ENCODE results near the gene HTR2B.
A peak's percentile ranks its signal among the peaks of the same experiment; 100 is the strongest.

The HTR2B gene

GRCh38 chr2:231124838-231125568 is at the start of gene HTR2B:
TSS of gene HTR2B (minus strand) at chr2:231125042. CDS start at chr2:231123764, 1,278 bp downstream.
- Histone ChIP-seq H3K4me1 (ENCODE audit: control insufficient read depth in 1 of 2, insufficient read depth in 2 of 2, low read length in 2 of 2) (peaks cover 11 to 44% of the 10 kb centered on the region in 2 donors), H3K4me3 (ENCODE audit: low read depth in 1 of 2, low read length in 2 of 2) (peak within 1 kb of the TSS in 1 of 2 donors; percentile 26), H3K36me3 (ENCODE audit: control insufficient read depth in 1 of 2, insufficient read depth in 2 of 2, low read length in 2 of 2) (no peaks in the 10 kb centered on the region), H3K27ac (ENCODE audit: low read depth, low read length) (no peak within 1 kb of the TSS), H3K9me3 (ENCODE audit: control insufficient read depth in 1 of 2, low read length in 2 of 2) (no peaks in the 10 kb centered on the region), H3K27me3 (ENCODE audit: control insufficient read depth in 1 of 2, insufficient read depth in 2 of 2, low read length in 2 of 2) (no peaks in the 10 kb centered on the region), H3K9ac (ENCODE audit: low read depth in 1 of 2, low read length in 2 of 2) (peak within 1 kb of the TSS in 1 of 2 donors; percentile 9)

DNA sequence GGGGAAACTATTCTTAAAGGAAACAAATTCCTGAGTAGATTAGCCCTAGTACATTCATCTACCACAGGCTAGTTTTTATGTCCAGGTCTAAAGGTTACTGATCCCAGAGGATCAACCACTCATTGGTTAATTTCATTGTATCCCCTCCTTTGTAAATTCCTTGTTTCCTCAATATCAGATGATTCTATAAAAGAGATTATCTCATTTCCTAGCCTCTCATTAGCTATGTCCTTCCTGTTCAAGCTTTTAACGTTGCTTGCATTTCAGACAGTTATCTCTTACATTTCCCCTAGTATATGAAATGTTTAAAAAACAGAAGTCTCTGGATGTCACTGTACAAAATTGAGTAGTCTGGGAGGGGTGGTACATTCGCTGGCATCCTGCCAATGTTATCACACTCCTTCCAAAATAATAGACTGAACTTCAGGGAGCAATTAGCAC is 49.4 kb upstream of the HTR2B start:
- H3K36me3 ChIP-seq (ENCODE audit: control insufficient read depth in 1 of 2, insufficient read depth in 2 of 2, low read length in 2 of 2) = peaks cover 23 to 39% of the 10 kb centered on the region in 2 donors
- H3K27ac ChIP-seq (ENCODE audit: low read depth, low read length) = no peak overlapping the region
- H3K4me3 ChIP-seq (ENCODE audit: low read depth in 1 of 2, low read length in 2 of 2) = no peak overlapping the region
- H3K27me3 ChIP-seq (ENCODE audit: control insufficient read depth in 1 of 2, insufficient read depth in 2 of 2, low read length in 2 of 2) = no peaks in the 10 kb centered on the region
- H3K9ac ChIP-seq (ENCODE audit: low read depth in 1 of 2, low read length in 2 of 2) = no peak overlapping the region
- no peaks in the 10 kb centered on the region for H3K9me3 ChIP-seq (ENCODE audit: control insufficient read depth in 1 of 2, low read length in 2 of 2)
- peaks cover 0 to 3% of the 10 kb centered on the region in 2 donors for H3K4me1 ChIP-seq (ENCODE audit: control insufficient read depth in 1 of 2, insufficient read depth in 2 of 2, low read length in 2 of 2)

DNA sequence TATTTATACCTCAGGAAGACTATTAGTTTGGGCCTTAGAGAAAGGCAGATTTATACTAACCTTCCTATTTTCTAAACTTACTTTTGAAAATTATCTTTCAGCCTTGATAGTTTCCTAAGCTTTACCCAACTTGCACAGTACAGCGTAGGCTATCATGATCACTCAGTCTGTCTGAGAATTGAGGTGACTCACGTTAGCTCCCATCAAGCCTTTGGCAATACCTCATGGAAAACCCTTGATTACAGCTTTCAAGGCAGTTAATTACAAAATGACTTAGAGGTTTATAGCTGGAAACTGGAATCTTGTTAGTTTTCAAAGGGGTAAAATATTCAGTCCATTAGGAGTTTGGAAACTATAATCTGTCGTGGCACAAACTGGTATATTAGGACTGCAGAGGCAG is 47.2 kb upstream of the HTR2B start:
- H3K4me1 ChIP-seq (ENCODE audit: control insufficient read depth in 1 of 2, insufficient read depth in 2 of 2, low read length in 2 of 2) = peaks cover 0 to 6% of the 10 kb centered on the region in 2 donors
- no peaks in the 10 kb centered on the region for H3K9me3 ChIP-seq (ENCODE audit: control insufficient read depth in 1 of 2, low read length in 2 of 2)
- peaks cover 28 to 52% of the 10 kb centered on the region in 2 donors for H3K36me3 ChIP-seq (ENCODE audit: control insufficient read depth in 1 of 2, insufficient read depth in 2 of 2, low read length in 2 of 2)
- H3K9ac ChIP-seq (ENCODE audit: low read depth in 1 of 2, low read length in 2 of 2) = no peak overlapping the region
- no peak overlapping the region for H3K27ac ChIP-seq (ENCODE audit: low read depth, low read length)
- no peak overlapping the region for H3K4me3 ChIP-seq (ENCODE audit: low read depth in 1 of 2, low read length in 2 of 2)
- H3K27me3 ChIP-seq (ENCODE audit: control insufficient read depth in 1 of 2, insufficient read depth in 2 of 2, low read length in 2 of 2) = no peaks in the 10 kb centered on the region

- Histone ChIP-seq H3K9ac (ENCODE audit: low read depth in 1 of 2, low read length in 2 of 2) (no peak overlapping the region), H3K9me3 (ENCODE audit: control insufficient read depth in 1 of 2, low read length in 2 of 2) (no peaks in the 10 kb centered on the region), H3K4me3 (ENCODE audit: low read depth in 1 of 2, low read length in 2 of 2) (no peak overlapping the region), H3K36me3 (ENCODE audit: control insufficient read depth in 1 of 2, insufficient read depth in 2 of 2, low read length in 2 of 2) (peaks cover 40 to 66% of the 10 kb centered on the region in 2 donors), H3K4me1 (ENCODE audit: control insufficient read depth in 1 of 2, insufficient read depth in 2 of 2, low read length in 2 of 2) (peaks cover 0 to 6% of the 10 kb centered on the region in 2 donors), H3K27ac (ENCODE audit: low read depth, low read length) (no peak overlapping the region), H3K27me3 (ENCODE audit: control insufficient read depth in 1 of 2, insufficient read depth in 2 of 2, low read length in 2 of 2) (no peaks in the 10 kb centered on the region)
Measured at GRCh38 chr2:231170055-231170454, 45.2 kb upstream of the HTR2B start.

DNA sequence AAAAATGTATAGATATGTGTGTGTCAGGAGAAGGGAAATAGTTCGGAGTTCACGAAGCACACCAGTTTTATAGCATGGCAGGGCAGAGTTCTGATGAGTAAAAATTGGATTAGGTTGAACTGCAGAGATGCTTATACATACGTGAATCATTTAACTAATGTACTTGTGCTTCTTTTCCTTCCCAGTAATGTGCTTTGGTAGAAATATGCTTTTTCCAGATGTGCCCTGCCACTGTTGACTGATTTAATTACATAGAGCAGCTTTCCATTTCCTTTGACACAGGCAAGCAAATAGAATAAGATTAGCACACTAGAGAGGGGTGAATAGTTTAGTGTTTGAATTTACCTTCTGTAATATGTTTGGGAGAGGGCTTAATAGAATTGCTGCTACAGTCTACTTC is 44.6 kb upstream of the HTR2B start:
- Histone ChIP-seq H3K9ac (ENCODE audit: low read depth in 1 of 2, low read length in 2 of 2) (no peak overlapping the region), H3K36me3 (ENCODE audit: control insufficient read depth in 1 of 2, insufficient read depth in 2 of 2, low read length in 2 of 2) (peaks cover 40 to 61% of the 10 kb centered on the region in 2 donors), H3K9me3 (ENCODE audit: control insufficient read depth in 1 of 2, low read length in 2 of 2) (no peaks in the 10 kb centered on the region), H3K4me1 (ENCODE audit: control insufficient read depth in 1 of 2, insufficient read depth in 2 of 2, low read length in 2 of 2) (peaks cover 0 to 6% of the 10 kb centered on the region in 2 donors), H3K27ac (ENCODE audit: low read depth, low read length) (no peak overlapping the region), H3K27me3 (ENCODE audit: control insufficient read depth in 1 of 2, insufficient read depth in 2 of 2, low read length in 2 of 2) (no peaks in the 10 kb centered on the region), H3K4me3 (ENCODE audit: low read depth in 1 of 2, low read length in 2 of 2) (no peak overlapping the region)

- no peak overlapping the region for H3K9ac ChIP-seq (ENCODE audit: low read depth in 1 of 2, low read length in 2 of 2)
- H3K27ac ChIP-seq (ENCODE audit: low read depth, low read length) = no peak overlapping the region
- no peak overlapping the region for H3K4me3 ChIP-seq (ENCODE audit: low read depth in 1 of 2, low read length in 2 of 2)
- H3K4me1 ChIP-seq (ENCODE audit: control insufficient read depth in 1 of 2, insufficient read depth in 2 of 2, low read length in 2 of 2) = peaks cover 0 to 6% of the 10 kb centered on the region in 2 donors
- H3K27me3 ChIP-seq (ENCODE audit: control insufficient read depth in 1 of 2, insufficient read depth in 2 of 2, low read length in 2 of 2) = no peaks in the 10 kb centered on the region
- peaks cover 40 to 60% of the 10 kb centered on the region in 2 donors for H3K36me3 ChIP-seq (ENCODE audit: control insufficient read depth in 1 of 2, insufficient read depth in 2 of 2, low read length in 2 of 2)
- no peaks in the 10 kb centered on the region for H3K9me3 ChIP-seq (ENCODE audit: control insufficient read depth in 1 of 2, low read length in 2 of 2)
Measured at GRCh38 chr2:231168460-231169139, 43.8 kb upstream of the HTR2B start.

GRCh38 chr2:231167745-231168459 is 43.1 kb upstream of the HTR2B start:
- Histone ChIP-seq H3K27me3 (ENCODE audit: control insufficient read depth in 1 of 2, insufficient read depth in 2 of 2, low read length in 2 of 2) (no peaks in the 10 kb centered on the region), H3K4me1 (ENCODE audit: control insufficient read depth in 1 of 2, insufficient read depth in 2 of 2, low read length in 2 of 2) (peaks cover 0 to 6% of the 10 kb centered on the region in 2 donors), H3K9me3 (ENCODE audit: control insufficient read depth in 1 of 2, low read length in 2 of 2) (no peaks in the 10 kb centered on the region), H3K9ac (ENCODE audit: low read depth in 1 of 2, low read length in 2 of 2) (no peak overlapping the region), H3K4me3 (ENCODE audit: low read depth in 1 of 2, low read length in 2 of 2) (no peak overlapping the region), H3K36me3 (ENCODE audit: control insufficient read depth in 1 of 2, insufficient read depth in 2 of 2, low read length in 2 of 2) (peaks cover 40 to 59% of the 10 kb centered on the region in 2 donors), H3K27ac (ENCODE audit: low read depth, low read length) (no peak overlapping the region)

- Histone ChIP-seq H3K9ac (ENCODE audit: low read depth in 1 of 2, low read length in 2 of 2) (no peak overlapping the region), H3K27me3 (ENCODE audit: control insufficient read depth in 1 of 2, insufficient read depth in 2 of 2, low read length in 2 of 2) (no peaks in the 10 kb centered on the region), H3K27ac (ENCODE audit: low read depth, low read length) (no peak overlapping the region), H3K4me1 (ENCODE audit: control insufficient read depth in 1 of 2, insufficient read depth in 2 of 2, low read length in 2 of 2) (peaks cover 0 to under 1% of the 10 kb centered on the region in 2 donors), H3K9me3 (ENCODE audit: control insufficient read depth in 1 of 2, low read length in 2 of 2) (no peaks in the 10 kb centered on the region), H3K4me3 (ENCODE audit: low read depth in 1 of 2, low read length in 2 of 2) (no peak overlapping the region), H3K36me3 (ENCODE audit: control insufficient read depth in 1 of 2, insufficient read depth in 2 of 2, low read length in 2 of 2) (peaks cover 17 to 47% of the 10 kb centered on the region in 2 donors)
Measured at GRCh38 chr2:231163414-231164095, 38.7 kb upstream of the HTR2B start.

GRCh38 chr2:231163011-231163410 is 38.2 kb upstream of the HTR2B start:
- peaks cover 17 to 48% of the 10 kb centered on the region in 2 donors for H3K36me3 ChIP-seq (ENCODE audit: control insufficient read depth in 1 of 2, insufficient read depth in 2 of 2, low read length in 2 of 2)
- H3K27me3 ChIP-seq (ENCODE audit: control insufficient read depth in 1 of 2, insufficient read depth in 2 of 2, low read length in 2 of 2) = no peaks in the 10 kb centered on the region
- no peak overlapping the region for H3K9ac ChIP-seq (ENCODE audit: low read depth in 1 of 2, low read length in 2 of 2)
- H3K4me1 ChIP-seq (ENCODE audit: control insufficient read depth in 1 of 2, insufficient read depth in 2 of 2, low read length in 2 of 2) = no peaks in the 10 kb centered on the region
- H3K4me3 ChIP-seq (ENCODE audit: low read depth in 1 of 2, low read length in 2 of 2) = no peak overlapping the region
- no peak overlapping the region for H3K27ac ChIP-seq (ENCODE audit: low read depth, low read length)
- no peaks in the 10 kb centered on the region for H3K9me3 ChIP-seq (ENCODE audit: control insufficient read depth in 1 of 2, low read length in 2 of 2)

All from duodenal mucosa (tissue), 2 donors.